ENCODE measurements around the gene NKX3-2.

The NKX3-2 gene

GRCh38 chr4:13498469-13498868, 45.8 kb downstream of the NKX3-2 start:
- DNase-seq (ENCODE audit: low read depth) = no peak

GRCh38 chr4:13496605-13497004, 47.7 kb downstream of the NKX3-2 start:
- no peak for DNase-seq (ENCODE audit: low read depth)

- DNase-seq (ENCODE audit: low read depth) = no peak
Observed at GRCh38 chr4:13495753-13496152, 48.6 kb downstream of the NKX3-2 start.

GRCh38 chr4:13493793-13494192, 50.5 kb downstream of the NKX3-2 start:
- no peak for DNase-seq (ENCODE audit: low read depth)

GRCh38 chr4:13492747-13493146, 51.6 kb downstream of the NKX3-2 start:
- DNase-seq (ENCODE audit: low read depth) = no peak
